Panc1 (cell line): Measurements from ENCODE around the gene C15orf39.

Experiments
- CTCF ChIP-seq: fragments of 450-650 bp; IDR thresholded peaks from 2 replicates; pipeline ENCODE4 v1.5.1; 2017; ENCODE audit warnings: mild to moderate bottlenecking
- TF ChIP-seq, protein P1 (sequence below), 2 experiments: IDR thresholded peaks; 2 replicates each; pipeline ENCODE4 v1.6.1; 2011 to 2012; ENCODE audit warnings: low read depth in 2 of 2, control low read depth in 1 of 2, low read length in 1 of 2, mild to moderate bottlenecking in 1 of 2, moderate library complexity in 1 of 2; ENCODE audit not compliant: insufficient read depth in 1 of 2

- TF ChIP-seq CTCF: no peak
- TF ChIP-seq, protein P1, sequence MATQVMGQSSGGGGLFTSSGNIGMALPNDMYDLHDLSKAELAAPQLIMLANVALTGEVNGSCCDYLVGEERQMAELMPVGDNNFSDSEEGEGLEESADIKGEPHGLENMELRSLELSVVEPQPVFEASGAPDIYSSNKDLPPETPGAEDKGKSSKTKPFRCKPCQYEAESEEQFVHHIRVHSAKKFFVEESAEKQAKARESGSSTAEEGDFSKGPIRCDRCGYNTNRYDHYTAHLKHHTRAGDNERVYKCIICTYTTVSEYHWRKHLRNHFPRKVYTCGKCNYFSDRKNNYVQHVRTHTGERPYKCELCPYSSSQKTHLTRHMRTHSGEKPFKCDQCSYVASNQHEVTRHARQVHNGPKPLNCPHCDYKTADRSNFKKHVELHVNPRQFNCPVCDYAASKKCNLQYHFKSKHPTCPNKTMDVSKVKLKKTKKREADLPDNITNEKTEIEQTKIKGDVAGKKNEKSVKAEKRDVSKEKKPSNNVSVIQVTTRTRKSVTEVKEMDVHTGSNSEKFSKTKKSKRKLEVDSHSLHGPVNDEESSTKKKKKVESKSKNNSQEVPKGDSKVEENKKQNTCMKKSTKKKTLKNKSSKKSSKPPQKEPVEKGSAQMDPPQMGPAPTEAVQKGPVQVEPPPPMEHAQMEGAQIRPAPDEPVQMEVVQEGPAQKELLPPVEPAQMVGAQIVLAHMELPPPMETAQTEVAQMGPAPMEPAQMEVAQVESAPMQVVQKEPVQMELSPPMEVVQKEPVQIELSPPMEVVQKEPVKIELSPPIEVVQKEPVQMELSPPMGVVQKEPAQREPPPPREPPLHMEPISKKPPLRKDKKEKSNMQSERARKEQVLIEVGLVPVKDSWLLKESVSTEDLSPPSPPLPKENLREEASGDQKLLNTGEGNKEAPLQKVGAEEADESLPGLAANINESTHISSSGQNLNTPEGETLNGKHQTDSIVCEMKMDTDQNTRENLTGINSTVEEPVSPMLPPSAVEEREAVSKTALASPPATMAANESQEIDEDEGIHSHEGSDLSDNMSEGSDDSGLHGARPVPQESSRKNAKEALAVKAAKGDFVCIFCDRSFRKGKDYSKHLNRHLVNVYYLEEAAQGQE (IDR thresholded peaks at IDR 0.05; ENCODE audit: insufficient read depth in 1 of 2, low read depth in 2 of 2, low read length in 1 of 2): no peak
These were observed 6.4 kb upstream of the C15orf39 start for GRCh38 chr15:75195122-75195765.
